GM10248 (cell line): ENCODE measurements around the gene FEV.

Source experiments
- CTCF ChIA-PET: fragments of 300-600 bp; sonication (Branson Sonifier 250); formaldehyde crosslinking; extraction: SDS; loops from one replicate; lab custom pipeline; 2021; ENCODE audit warnings: antibody characterized with exemption; lab: Yijun Ruan, JAX
- POLR2A ChIA-PET: fragments of 350-650 bp; sonication (Branson Sonifier 250); formaldehyde crosslinking; extraction: SDS; loops from one replicate; lab custom pipeline; 2020; ENCODE audit warnings: antibody characterized with exemption; lab: Yijun Ruan, JAX
- DNase-seq: peaks from one replicate; pipeline ENCODE4 v3.0.0; 2012; ENCODE audit errors: extremely low spot score
- CTCF ChIP-seq: IDR thresholded peaks from 2 replicates; pipeline ENCODE4 v1.5.1; 2012; ENCODE audit warnings: mild to moderate bottlenecking, low read depth; ENCODE audit errors: extremely low read depth, missing control alignments, control extremely low read depth

Gene FEV

DNA sequence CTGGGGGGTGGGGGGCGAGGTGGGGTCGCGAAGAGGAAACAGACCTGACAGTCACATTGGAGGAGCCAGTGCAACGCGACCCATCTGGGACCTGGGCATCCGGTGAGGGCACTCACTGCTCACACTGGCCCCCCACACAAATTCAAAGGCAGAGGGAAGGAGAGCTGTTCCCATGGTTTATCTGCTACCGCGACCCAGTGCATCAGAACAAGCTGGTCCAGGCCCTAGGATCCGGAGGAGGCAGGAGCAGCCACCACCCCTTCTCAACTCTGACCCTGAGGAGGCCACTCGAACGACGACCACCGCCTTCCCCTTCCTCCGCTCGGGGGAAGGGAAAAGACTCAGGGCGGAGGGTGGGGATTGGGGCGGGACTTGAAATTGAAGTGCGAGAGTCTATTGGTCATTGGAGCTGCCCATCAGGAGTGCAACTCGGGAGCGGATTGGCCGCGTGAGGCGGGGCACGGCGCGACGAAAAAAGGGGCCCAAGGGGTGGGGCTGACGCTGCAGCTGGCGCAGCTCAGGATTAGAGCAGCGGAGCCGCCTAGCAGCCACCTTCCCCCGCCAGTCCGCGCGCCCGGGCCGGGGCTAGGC, 25.7 kb downstream of the FEV start, which contains the start of gene CDK5R2:
Gene CDK5R2, plus strand, starts transcription at position 526 of the 591 bp plus-strand sequence. CDS start 155 bp downstream, outside the sequence.
- ChIA-PET CTCF (interaction anchor here (0.5 to 15.3 kb wide), 11 partner anchors 8 to 144 kb away, joined by 3 to 92 read pairs (median 3); partner anchors contain the start of gene IHH), POLR2A (no interaction called here)
- peak; percentile 99 for DNase-seq
- no peak for TF ChIP-seq CTCF

GRCh38 chr2:218958276-218958675, 26.7 kb downstream of the FEV start:
- CTCF ChIA-PET = interaction anchor here (0.9 to 15.3 kb wide), 7 partner anchors 17 to 161 kb away, joined by 3 to 92 read pairs (median 4); no protein-coding TSS in a partner anchor
- POLR2A ChIA-PET = no interaction called here
- no peak for TF ChIP-seq CTCF
- no peak for DNase-seq

- POLR2A ChIA-PET = no interaction called here
- TF ChIP-seq CTCF = no peak
- DNase-seq = no peak
- CTCF ChIA-PET = interaction anchor here (0.9 to 15.3 kb wide), 6 partner anchors 22 to 162 kb away, joined by 3 to 92 read pairs (median 4); no protein-coding TSS in a partner anchor
Observed at GRCh38 chr2:218957671-218958070, 27.3 kb downstream of the FEV start.

DNA sequence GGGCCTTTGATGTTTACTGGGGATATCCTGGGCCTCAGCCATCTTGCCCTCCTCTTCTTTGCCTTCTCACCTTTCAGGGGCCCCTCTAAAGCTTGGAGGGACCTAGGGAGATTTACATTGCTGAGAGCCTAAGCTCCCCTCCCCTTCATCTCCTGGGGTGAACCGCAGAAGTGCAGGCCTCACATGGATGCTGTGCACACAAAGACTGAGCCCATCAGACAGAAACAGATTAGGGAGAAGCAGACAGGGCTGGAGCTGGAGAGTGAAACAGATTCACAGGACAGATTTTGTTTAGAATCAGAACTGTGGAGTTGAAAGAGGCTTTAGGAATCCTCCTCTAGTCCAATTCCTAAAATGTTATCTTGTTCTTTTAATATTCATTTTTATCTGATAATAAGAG, 28.9 kb downstream of the FEV start:
- CTCF ChIA-PET = interaction anchor here (1.5 to 15.3 kb wide), 2 partner anchors 23 to 58 kb away, joined by 3 to 92 read pairs; no protein-coding TSS in a partner anchor
- POLR2A ChIA-PET = no interaction called here
- no peak for DNase-seq
- TF ChIP-seq CTCF = no peak

DNA sequence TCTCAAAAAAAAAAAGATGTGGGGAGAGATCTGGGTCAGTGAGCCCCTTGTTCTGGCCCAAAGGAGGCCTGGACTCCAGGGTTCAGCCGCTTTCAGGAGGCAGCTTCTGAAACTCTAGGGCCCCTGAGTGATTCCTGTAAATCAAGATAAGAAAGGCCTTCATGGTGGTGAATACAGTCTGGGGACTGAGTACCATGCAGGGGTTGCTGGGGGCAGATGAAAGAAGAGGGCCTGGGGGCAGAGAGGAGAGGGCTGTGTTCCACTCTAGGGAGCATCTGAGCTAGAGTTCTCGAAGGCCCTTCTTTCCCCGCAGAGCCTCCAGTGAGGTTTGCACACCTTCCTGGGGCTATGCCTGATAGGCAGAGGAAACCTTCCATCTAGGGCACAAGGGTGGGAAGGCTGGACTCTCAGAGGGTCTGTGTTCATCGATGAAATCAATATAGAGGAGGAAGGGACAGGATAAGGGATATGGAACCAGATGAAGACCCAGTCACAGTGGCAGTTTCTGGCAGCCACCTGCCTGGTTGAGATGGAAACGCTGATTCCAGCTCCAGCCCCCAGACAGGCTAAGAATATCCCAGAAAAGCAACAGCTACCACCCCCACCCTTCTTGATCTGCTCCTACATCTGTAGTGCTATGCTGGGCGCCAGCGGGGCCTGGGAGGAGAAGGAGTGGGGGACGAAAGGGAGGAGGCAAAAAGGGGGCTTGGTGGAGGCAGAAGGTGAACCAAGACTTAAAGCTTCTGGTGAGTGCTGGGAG, 30.3 kb downstream of the FEV start:
- TF ChIP-seq CTCF = no peak
- ChIA-PET CTCF (interaction anchor here (1.5 to 15.3 kb wide), 2 partner anchors 25 to 57 kb away, joined by 3 to 92 read pairs; no protein-coding TSS in a partner anchor), POLR2A (no interaction called here)
- no peak for DNase-seq

DNA sequence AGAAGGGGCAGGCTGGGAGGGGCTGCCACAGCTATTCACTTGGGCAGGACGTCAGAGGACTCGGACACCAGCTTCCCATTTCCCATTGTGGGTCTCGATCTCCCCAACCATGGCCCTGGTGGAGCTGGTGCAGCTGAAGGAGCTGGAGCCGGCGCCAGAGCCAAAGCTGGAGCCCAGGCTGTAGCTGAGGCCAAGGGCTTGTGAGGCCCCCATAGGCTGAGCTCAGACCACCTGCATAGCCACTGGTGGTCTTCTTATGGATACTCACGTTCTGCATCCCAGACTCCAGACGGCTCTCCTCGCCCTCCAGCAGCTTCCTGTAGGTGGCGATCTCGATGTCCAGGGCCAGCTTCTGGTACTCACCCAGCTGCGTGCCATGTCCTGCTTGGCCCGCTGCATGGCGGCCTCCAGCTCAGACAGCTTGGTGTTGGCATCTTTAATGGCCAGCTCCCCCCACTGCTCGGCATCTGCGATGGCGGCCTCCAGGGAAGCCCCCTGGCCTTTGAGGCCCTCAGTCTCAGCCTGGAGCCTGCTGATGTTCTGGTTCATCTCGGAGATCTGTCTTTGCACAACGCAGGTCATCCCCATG, 31.5 kb downstream of the FEV start:
- peak; percentile 5 for TF ChIP-seq CTCF
- CTCF ChIA-PET = interaction anchor here (0.8 to 15.3 kb wide), 9 partner anchors 12 to 341 kb away, joined by 3 to 92 read pairs (median 5); no protein-coding TSS in a partner anchor
- POLR2A ChIA-PET = interaction anchor here (0.6 to 0.7 kb wide), 2 partner anchors 13 to 997 kb away, joined by 9 to 10 read pairs; no protein-coding TSS in a partner anchor
- DNase-seq = no peak
